Measurements from ENCODE around the gene CMTR2. TPM values are rescaled to one million over a fixed set of nuclear protein-coding genes. Genes with fewer than 3 reads are reported as not detected.

CMTR2 gene
- total RNA-seq, 1 donor from 2014 or later, result 20.7 TPM

- intact Hi-C loops (cut with micrococcal nuclease), result no loop called here
Measured at GRCh38 chr16:71282943-71283342, 6.3 kb downstream of the CMTR2 start.

- intact Hi-C loops (cut with micrococcal nuclease), result no loop called here
Measured at GRCh38 chr16:71276589-71277334, 12.4 kb downstream of the CMTR2 start.

GRCh38 chr16:71273384-71273783 is 15.8 kb downstream of the CMTR2 start:
- intact Hi-C loops (cut with micrococcal nuclease), result no loop called here

GRCh38 chr16:71264299-71264698 is 24.9 kb downstream of the CMTR2 start:
- intact Hi-C loops (cut with micrococcal nuclease), result no loop called here

- intact Hi-C loops (cut with micrococcal nuclease), result no loop called here
Measured at GRCh38 chr16:71263582-71263981, 25.6 kb downstream of the CMTR2 start.

- intact Hi-C loops (cut with micrococcal nuclease), result no loop called here
Measured at GRCh38 chr16:71262391-71262790, 26.8 kb downstream of the CMTR2 start.

- intact Hi-C loops (cut with micrococcal nuclease), result no loop called here
Measured at GRCh38 chr16:71260995-71261394, 28.2 kb downstream of the CMTR2 start.

- intact Hi-C loops (cut with micrococcal nuclease), result no loop called here
Measured at GRCh38 chr16:71259086-71259485, 30.1 kb downstream of the CMTR2 start.

GRCh38 chr16:71258372-71258771 is 30.8 kb downstream of the CMTR2 start:
- intact Hi-C loops (cut with micrococcal nuclease), result no loop called here

GRCh38 chr16:71257768-71258167 is 31.4 kb downstream of the CMTR2 start:
- intact Hi-C loops (cut with micrococcal nuclease), result no loop called here

- intact Hi-C loops (cut with micrococcal nuclease), result no loop called here
Measured at GRCh38 chr16:71255721-71256120, 33.5 kb downstream of the CMTR2 start.

- intact Hi-C loops (cut with micrococcal nuclease), result no loop called here
Measured at GRCh38 chr16:71254832-71255525, 34.2 kb downstream of the CMTR2 start.

GRCh38 chr16:71250461-71251235 is 38.6 kb downstream of the CMTR2 start:
- intact Hi-C loops (cut with micrococcal nuclease), result no loop called here

- intact Hi-C loops (cut with micrococcal nuclease), result no loop called here
Measured at GRCh38 chr16:71249399-71249798, 39.8 kb downstream of the CMTR2 start.

GRCh38 chr16:71247478-71247877 is 41.7 kb downstream of the CMTR2 start:
- intact Hi-C loops (cut with micrococcal nuclease), result no loop called here

- intact Hi-C loops (cut with micrococcal nuclease), result no loop called here
Measured at GRCh38 chr16:71246309-71246708, 42.9 kb downstream of the CMTR2 start.

GRCh38 chr16:71244521-71244920 is 44.7 kb downstream of the CMTR2 start:
- intact Hi-C loops (cut with micrococcal nuclease), result no loop called here

- intact Hi-C loops (cut with micrococcal nuclease), result no loop called here
Measured at GRCh38 chr16:71242601-71243000, 46.6 kb downstream of the CMTR2 start.

GRCh38 chr16:71242036-71242435 is 47.2 kb downstream of the CMTR2 start:
- intact Hi-C loops (cut with micrococcal nuclease), result no loop called here
